Measurements from ENCODE around the gene SFTPB.
"Not testable (repeated sequence)": the region's sequence is repeated elsewhere in the genome, so short reads cannot be mapped to it uniquely, and the experiment has no call there.

SFTPB gene

GRCh38 chr2:85674417-85674816, 6.4 kb upstream of the SFTPB start:
- ChIA-PET POLR2A (ENCODE audit: low non-redundant PET) (no interaction called here), CTCF (interaction anchor here (0.6 kb wide), 2 partner anchors 44 to 201 kb away, joined by 3 to 4 read pairs; no protein-coding TSS in a partner anchor)
- no peak for TF ChIP-seq CTCF (conservative IDR thresholded peaks at IDR 0.05; ENCODE audit: low read depth)
- no peak for DNase-seq (ENCODE audit: low spot score)
- no peak overlapping the region for H3K27ac ChIP-seq

GRCh38 chr2:85673716-85674375, 5.8 kb upstream of the SFTPB start:
- POLR2A ChIA-PET (ENCODE audit: low non-redundant PET): no interaction called here

GRCh38 chr2:85672456-85672855, 4.5 kb upstream of the SFTPB start:
- H3K27ac ChIP-seq: no peak overlapping the region
- TF ChIP-seq CTCF (conservative IDR thresholded peaks at IDR 0.05; ENCODE audit: low read depth): no peak
- ChIA-PET CTCF (no interaction called here), POLR2A (ENCODE audit: low non-redundant PET) (no interaction called here)
- no peak for DNase-seq (ENCODE audit: low spot score)

More at GRCh38 chr2:85673716-85674375, 5.8 kb upstream of the SFTPB start:
- CTCF ChIA-PET: interaction anchor here (0.6 kb wide), 2 partner anchors 44 to 201 kb away, joined by 3 to 4 read pairs; no protein-coding TSS in a partner anchor
- DNase-seq (ENCODE audit: low spot score): no peak
- H3K27ac ChIP-seq: no peak overlapping the region
- no peak for TF ChIP-seq CTCF (conservative IDR thresholded peaks at IDR 0.05; ENCODE audit: low read depth)

DNA sequence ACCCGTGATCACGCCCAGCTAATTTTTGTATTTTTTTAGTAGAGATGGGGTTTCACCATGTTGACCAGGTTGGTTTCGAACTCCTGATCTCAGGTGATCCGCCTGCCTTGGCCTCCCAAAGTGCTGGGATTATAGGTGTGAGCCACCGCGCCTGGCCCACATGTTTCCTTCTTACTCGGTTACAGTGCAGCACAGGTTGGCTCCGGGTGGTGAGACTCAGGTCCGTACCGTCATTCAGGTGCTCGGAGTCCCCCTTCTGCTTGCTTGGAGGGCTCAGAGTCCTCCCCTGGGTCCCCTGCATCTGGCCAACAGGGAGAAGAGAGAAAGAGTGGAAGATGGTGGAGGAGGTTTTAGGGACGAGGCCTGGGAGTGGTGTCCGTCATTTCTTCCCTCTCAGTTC, 2.4 kb upstream of the SFTPB start:
- CTCF ChIA-PET; DNase-seq (ENCODE audit: low spot score); POLR2A ChIA-PET (ENCODE audit: low non-redundant PET); H3K27ac ChIP-seq: not testable (repeated sequence)

DNA sequence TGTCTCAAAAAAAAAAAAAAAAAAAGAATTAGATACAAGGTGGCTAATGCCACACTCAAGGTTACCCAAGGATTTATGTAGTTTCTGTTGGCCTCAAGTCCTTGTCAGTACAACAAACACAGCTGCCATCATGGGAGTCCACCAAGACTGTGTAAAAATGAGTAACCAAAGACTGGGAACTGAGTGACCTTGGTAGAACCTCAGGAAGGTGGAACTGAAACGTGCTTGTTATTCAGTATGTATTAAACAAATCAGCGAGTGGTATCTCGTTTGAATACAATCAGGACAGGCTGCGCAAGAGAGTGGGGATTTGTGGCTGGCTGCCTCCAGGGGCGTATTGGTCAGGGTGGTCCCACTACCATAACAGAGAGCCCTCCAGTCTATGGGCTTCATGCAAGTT, 1.6 kb upstream of the SFTPB start:
- CTCF ChIA-PET: no interaction called here
- DNase-seq (ENCODE audit: low spot score): no peak
- POLR2A ChIA-PET (ENCODE audit: low non-redundant PET): no interaction called here
- no peak for TF ChIP-seq CTCF (conservative IDR thresholded peaks at IDR 0.05; ENCODE audit: low read depth)
- no peak overlapping the region for H3K27ac ChIP-seq

GRCh38 chr2:85668857-85669142, 801 bp upstream of the SFTPB start:
- POLR2A ChIA-PET (ENCODE audit: low non-redundant PET): no interaction called here
- DNase-seq (ENCODE audit: low spot score): no peak
- CTCF ChIA-PET: no interaction called here
- no peak overlapping the region for H3K27ac ChIP-seq
- no peak for TF ChIP-seq CTCF (conservative IDR thresholded peaks at IDR 0.05; ENCODE audit: low read depth)

DNA sequence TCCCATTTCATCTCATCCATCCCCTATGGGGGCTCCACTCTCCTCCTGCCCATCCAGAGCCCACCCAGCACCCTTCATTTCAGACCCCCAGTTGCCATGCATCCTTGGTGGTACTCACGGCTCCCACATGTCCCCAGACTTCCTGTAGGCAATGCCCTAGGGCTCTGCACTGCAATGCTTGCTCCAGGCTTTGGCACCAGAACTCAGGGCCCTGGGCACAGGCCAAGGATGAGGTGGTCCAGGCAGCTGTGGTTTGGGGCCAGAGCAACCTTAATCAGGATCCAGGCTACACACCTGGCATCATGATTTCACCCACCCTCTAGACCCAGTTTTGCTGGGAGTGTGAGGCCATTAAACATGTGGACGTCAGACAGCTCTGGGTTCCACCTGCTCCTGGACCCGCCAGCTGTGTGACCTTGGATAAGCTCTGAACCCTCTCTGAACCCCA, 414 bp downstream of the SFTPB start:
- ChIA-PET POLR2A (ENCODE audit: low non-redundant PET) (no interaction called here), CTCF (no interaction called here)
- TF ChIP-seq CTCF (conservative IDR thresholded peaks at IDR 0.05; ENCODE audit: low read depth): no peak
- DNase-seq (ENCODE audit: low spot score): no peak
- H3K27ac ChIP-seq: no peak overlapping the region

All from RWPE1 (cell line).